ENCODE measurements around the gene KIRREL3. TPM values are rescaled to one million over a fixed set of nuclear protein-coding genes. Genes with fewer than 3 reads are reported as not detected.

Gene KIRREL3
- total and polyA plus RNA-seq, 2 of the 8 experiments (the other 6 are each of a cell fraction or from before 2014, with no cell fraction given) = 0.29 to 0.32 TPM

GRCh38 chr11:127035824-127036223, 35.3 kb upstream of the KIRREL3 start:
- no peak overlapping the region for H3K14ac ChIP-seq (ENCODE audit: insufficient read length)
- no peak for TF ChIP-seq GABPA (IDR thresholded peaks at IDR 0.05; ENCODE audit: borderline replicate concordance, insufficient read depth, low read length)
- no peak overlapping the region for H3K23ac ChIP-seq (ENCODE audit: insufficient read length)
- no peak overlapping the region for H3K27ac ChIP-seq (ENCODE audit: low read depth, low read length)
- no peak overlapping the region for H2BK120ac ChIP-seq (replicated peaks; ENCODE audit: low read depth, low read length)
- H3K4me2 ChIP-seq (ENCODE audit: insufficient read depth in 1 of 2, low read depth in 2 of 2, low read length in 2 of 2) = no peak overlapping the region
- no peak overlapping the region for H2BK5ac ChIP-seq (ENCODE audit: low read depth, low read length)
- H4K91ac ChIP-seq (replicated peaks; ENCODE audit: insufficient read length, low read length) = no peak overlapping the region
- H2BK20ac ChIP-seq (ENCODE audit: low read length) = no peak overlapping the region
- H2BK12ac ChIP-seq (ENCODE audit: low read depth, low read length) = no peak overlapping the region
- CTCF ChIA-PET (ENCODE audit: partially characterized antibody) = interaction anchor here (1.3 kb wide), 1 partner anchor 45 kb away, joined by 5 read pairs; no protein-coding TSS in a partner anchor
- no peak overlapping the region for H2AK5ac ChIP-seq (ENCODE audit: low read depth, low read length)
- POLR2A ChIA-PET (ENCODE audit: partially characterized antibody) = no interaction called here
- H3K4ac ChIP-seq (replicated peaks; ENCODE audit: insufficient read length, low read depth, low read length) = no peak overlapping the region
- H4K8ac ChIP-seq (ENCODE audit: extremely low read depth, insufficient read depth, low read length) = no peak overlapping the region
- DNase-seq (ENCODE audit: low read depth in 1 of 2, low spot score in 2 of 2) (no peak), FAIRE-seq (no peak)
- H2BK15ac ChIP-seq (ENCODE audit: low read length) = no peak overlapping the region
- 0 out of 7 replicates have a peak, but pooled peaks cover 0 to 2% (median 0%) of the 10 kb centered on the region in 4 experiments for H3K4me1 ChIP-seq (replicated peaks in 1 of 4; ENCODE audit: control insufficient read depth in 3 of 4, insufficient read depth in 4 of 4, low read length in 3 of 4)
- no peaks in the 10 kb centered on the region for H3K23me2 ChIP-seq (ENCODE audit: low read depth, low read length)
- H3K79me2 ChIP-seq (ENCODE audit: control insufficient read depth in 1 of 2, insufficient read depth in 2 of 2, low read length in 2 of 2) = no peaks in the 10 kb centered on the region
- no peak overlapping the region for H3K18ac ChIP-seq (ENCODE audit: extremely low read depth, low read length)
- no peak overlapping the region for H3K56ac ChIP-seq (replicated peaks; ENCODE audit: insufficient read length, low read depth, low read length)
- WGBS, 2 experiments (ENCODE audit: extremely low coverage in 1 of 2, insufficient coverage in 1 of 2, insufficient read length in 1 of 2, insufficient replicate concordance in 2 of 2, low coverage in 1 of 2, low lambda C conversion rate in 2 of 2, missing lambda C conversion rate in 1 of 2) = 94% methylated on average over 3 of the region's 3 CpGs; no CpG with 5 or more reads in 1 of the 2 experiments
- H2AFZ ChIP-seq (ENCODE audit: low read length) = no peak overlapping the region
- no peaks in the 10 kb centered on the region for H3K27me3 ChIP-seq (replicated peaks in 1 of 4; ENCODE audit: control insufficient read depth in 3 of 4, extremely low read depth in 1 of 4, insufficient read depth in 3 of 4, low read length in 3 of 4)
- no peaks in the 10 kb centered on the region for H3K9me3 ChIP-seq (ENCODE audit: insufficient read depth in 2 of 2, low read depth in 1 of 2, low read length in 1 of 2)
- no peaks in the 10 kb centered on the region for H3K79me1 ChIP-seq (ENCODE audit: low read depth, low read length)
- H4K5ac ChIP-seq (ENCODE audit: insufficient read length, low read depth, low read length) = no peak overlapping the region
- H3K9ac ChIP-seq (replicated peaks in 1 of 4; ENCODE audit: extremely low read depth in 1 of 4, low read depth in 3 of 4, low read length in 3 of 4) = no peak overlapping the region
- H3K36me3 ChIP-seq (ENCODE audit: control insufficient read depth in 2 of 4, insufficient read depth in 4 of 4, low read length in 3 of 4) = no peaks in the 10 kb centered on the region
- H3K4me3 ChIP-seq (ENCODE audit: extremely low read depth in 1 of 4, insufficient read depth in 2 of 4, low read depth in 3 of 4, low read length in 4 of 4) = no peak overlapping the region
- no peaks in the 10 kb centered on the region for H4K20me1 ChIP-seq (replicated peaks in 1 of 2; ENCODE audit: control insufficient read depth in 1 of 2, insufficient read depth in 2 of 2, low read length in 2 of 2)

All from H1 (cell line).